B cell (primary cell): ENCODE measurements around the gene MRGPRG. TPM values are rescaled to one million over a fixed set of nuclear protein-coding genes. Genes with fewer than 3 reads are reported as not detected.

Experiments
- ATAC-seq: fragments of 200-7000 bp; cut with Tn5 transposase; one replicate; pipeline ENCODE4 v1.10.0; 2021; ENCODE audit warnings: low read depth, mild to moderate bottlenecking, moderate number of reproducible peaks, moderate library complexity
- CTCF ChIA-PET: fragments of 350-600 bp; sonication (Branson Sonifier 250); formaldehyde crosslinking; loops from one replicate; lab custom pipeline; 2021; ENCODE audit warnings: antibody characterized with exemption, inconsistent platforms; lab: Charles Lee
- POLR2A ChIA-PET: fragments of 350-600 bp; sonication (Branson Sonifier 250); formaldehyde crosslinking; loops from one replicate; lab custom pipeline; 2021; ENCODE audit warnings: antibody characterized with exemption; lab: Charles Lee
- DNase-seq: peaks from one replicate; pipeline ENCODE4 v3.0.0; 2013
- H2AFZ ChIP-seq: 2 replicates; pipeline ENCODE4 v1.6.1; 2012; ENCODE audit warnings: mild to moderate bottlenecking, low read depth, low read length; ENCODE audit not compliant: insufficient read depth, poor library complexity, severe bottlenecking
- H3K27ac ChIP-seq, 2 donors: 1 replicate in 1 of 2; 2 replicates in 1 of 2; pipeline ENCODE4 v1.5.1; 2012 to 2013; ENCODE audit warnings: low read length in 2 of 2, mild to moderate bottlenecking in 2 of 2, moderate library complexity in 1 of 2
- H3K27me3 ChIP-seq, 4 experiments: fragments of 200-600 bp in 1 of 4; sonication (generic) in 1 of 4; replicated peaks in 1 of 4; 1 replicate in 2 of 4; 2 replicates in 2 of 4; pipeline versions ENCODE4 v1.6.1 to v1.7.0; 2013 to 2016; ENCODE audit warnings: low read length in 3 of 4, mild to moderate bottlenecking in 2 of 4, mixed read lengths in 1 of 4, moderate library complexity in 1 of 4; ENCODE audit not compliant: insufficient read depth in 4 of 4, control insufficient read depth in 3 of 4; ENCODE audit errors: control extremely low read depth in 1 of 4
- H3K36me3 ChIP-seq, 2 experiments: replicated peaks in 1 of 2; 1 replicate in 1 of 2; 2 replicates in 1 of 2; pipeline versions ENCODE4 v1.6.1 to v1.7.1; 2013; ENCODE audit warnings: low read length in 1 of 2; ENCODE audit not compliant: insufficient read depth in 2 of 2, control insufficient read depth in 1 of 2; ENCODE audit errors: control extremely low read depth in 1 of 2, extremely low read depth in 1 of 2
- H3K4me1 ChIP-seq, 2 donors: fragments of 200-600 bp in 1 of 2; sonication (generic) in 1 of 2; 1 replicate in 1 of 2; 2 replicates in 1 of 2; pipeline versions ENCODE4 v1.5.1 to v1.6.1; 2013 to 2017; ENCODE audit warnings: low read length in 2 of 2; ENCODE audit not compliant: control insufficient read depth in 2 of 2, insufficient read depth in 2 of 2
- H3K4me2 ChIP-seq: replicated peaks from 2 replicates; pipeline ENCODE3; 2012; ENCODE audit warnings: mild to moderate bottlenecking, low read depth, low read length; ENCODE audit not compliant: poor library complexity, severe bottlenecking
- H3K4me3 ChIP-seq, 5 experiments: fragments of 200-600 bp in 1 of 5; sonication (generic) in 1 of 5; 1 replicate in 3 of 5; 2 replicates in 2 of 5; pipeline versions ENCODE4 v1.5.1 to v1.7.0; 2011 to 2016; ENCODE audit warnings: low read length in 4 of 5, mild to moderate bottlenecking in 4 of 5, low read depth in 2 of 5, control low read depth in 1 of 5, moderate library complexity in 1 of 5; ENCODE audit not compliant: insufficient read depth in 1 of 5; ENCODE audit errors: control extremely low read depth in 1 of 5, extremely low read depth in 1 of 5
- H3K79me2 ChIP-seq: fragments of 200-600 bp; sonication (generic); one replicate; pipeline ENCODE4 v1.6.0; 2016; ENCODE audit warnings: low read length; ENCODE audit not compliant: control insufficient read depth, insufficient read depth
- H3K9ac ChIP-seq: fragments of 200-600 bp; sonication (generic); 2 replicates; pipeline ENCODE4 v1.6.1; 2017; ENCODE audit warnings: mild to moderate bottlenecking, low read length, moderate library complexity
- H3K9me3 ChIP-seq, 3 donors: one replicate each; pipeline versions ENCODE4 v1.6.1 to v1.7.1; 2013; ENCODE audit warnings: low read length in 2 of 3; ENCODE audit not compliant: control insufficient read depth in 2 of 3, insufficient read depth in 1 of 3; ENCODE audit errors: control extremely low read depth in 1 of 3
- H4K20me1 ChIP-seq: 2 replicates; pipeline ENCODE4 v1.6.0; 2012; ENCODE audit warnings: mild to moderate bottlenecking, low read length; ENCODE audit not compliant: insufficient read depth, control insufficient read depth, poor library complexity, severe bottlenecking
- H3K27ac Mint-ChIP-seq: one replicate; pipeline ENCODE4 v1.8.0; 2021; ENCODE audit warnings: mixed read lengths
- H3K27me3 Mint-ChIP-seq: one replicate; pipeline ENCODE4 v1.8.0; 2021; ENCODE audit warnings: mixed read lengths
- H3K4me1 Mint-ChIP-seq: one replicate; pipeline ENCODE4 v1.8.0; 2021; ENCODE audit warnings: mixed read lengths
- H3K4me3 Mint-ChIP-seq: one replicate; pipeline ENCODE4 v1.8.0; 2021; ENCODE audit warnings: mixed read lengths
- H3K9me3 Mint-ChIP-seq: one replicate; pipeline ENCODE4 v1.8.0; 2022; ENCODE audit warnings: mixed read lengths; ENCODE audit not compliant: insufficient read depth
- EZH2 ChIP-seq: IDR thresholded peaks from 2 replicates; pipeline ENCODE4 v1.6.1; 2012; ENCODE audit warnings: borderline replicate concordance, low read depth, mild to moderate bottlenecking, moderate library complexity, low read length; ENCODE audit not compliant: insufficient read depth, poor library complexity, severe bottlenecking
- WGBS: methylation state at CpG from one replicate; pipeline ENCODE4 v1.1.5; 2013; ENCODE audit warnings: missing lambda C conversion rate; ENCODE audit not compliant: insufficient coverage; 5-methylcytosine and 5-hydroxymethylcytosine counted together
- intact Hi-C: fragments of 100-400 bp; cut with micrococcal nuclease; formaldehyde crosslinking; loops from one replicate; pipeline ENCODE4 v1.10.0; 2022
- polyA plus RNA-seq: library from polyadenylated mRNA; depleted of rRNA; stranded (reverse); fragments of >200 nt; gene quantifications from 2 replicates; pipeline ENCODE4 v1.2.3, GENCODE V29; 2012
- total RNA-seq, 2 donors: library from RNA; stranded (reverse); fragments of 120-200 nt in 1 of 2; gene quantifications; 1 replicate in 1 of 2; 2 replicates in 1 of 2; pipeline versions ENCODE4 v1.2.3 to v1.2.4, GENCODE V29; 2013 to 2022
- TF ChIP-seq, protein P1 (sequence below): fragments of 200-600 bp; IDR thresholded peaks from one replicate; pipeline ENCODE4 v1.8.0; 2022; ENCODE audit warnings: antibody characterized with exemption, mild to moderate bottlenecking

Gene MRGPRG
- total and polyA plus RNA-seq, 2 donors (not counting 1 experiment from before 2014, with no cell fraction given): not detected

DNA sequence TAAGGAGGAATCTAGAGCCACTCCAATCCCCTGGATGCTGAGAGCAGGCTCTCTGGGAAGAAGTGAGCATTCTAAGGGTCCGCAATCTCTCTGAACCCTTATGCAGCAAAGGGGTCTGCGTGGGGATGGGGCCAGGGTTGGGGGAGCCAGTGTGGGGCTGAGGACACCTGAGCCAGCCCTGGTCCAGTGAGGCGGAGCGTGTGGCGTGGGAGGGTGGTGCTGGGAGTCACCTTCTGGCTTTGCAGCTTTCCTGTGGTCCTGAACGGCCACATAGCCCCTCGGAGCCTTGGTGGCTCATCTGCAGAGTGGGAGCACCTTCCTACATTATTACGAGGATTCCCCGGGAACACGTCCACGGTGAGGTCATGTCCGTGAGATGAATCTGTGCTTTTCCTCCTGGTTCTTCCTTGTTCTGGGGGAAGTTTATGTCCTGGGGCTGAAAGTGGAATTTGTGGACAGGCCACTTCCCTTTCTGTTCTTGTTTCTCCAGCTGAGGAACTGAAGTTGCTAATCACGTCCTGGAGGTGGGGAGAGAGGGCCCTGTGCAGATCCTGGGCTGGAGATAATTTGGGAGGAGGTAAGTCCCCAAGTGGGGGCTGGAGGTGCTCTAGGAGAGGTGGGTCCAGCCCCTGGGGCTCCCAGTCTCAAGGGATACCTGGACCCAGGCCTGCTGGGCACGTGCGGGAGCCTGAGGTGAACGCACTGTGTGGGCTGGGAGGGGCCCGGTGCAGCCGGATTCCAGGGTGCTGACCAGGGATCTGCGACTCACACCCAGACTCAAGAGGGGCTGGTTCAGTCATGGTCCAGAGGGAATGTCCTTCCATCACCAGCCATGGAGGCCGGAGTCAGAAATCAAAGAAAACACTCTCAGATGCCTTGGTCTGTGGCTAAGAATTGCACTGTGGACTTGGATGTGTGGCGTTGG is 7.5 kb upstream of the MRGPRG start:
- Mint-ChIP-seq H3K9me3 (no peaks in the 10 kb centered on the region), H3K27ac (no peak overlapping the region), H3K4me3 (no peak overlapping the region), H3K4me1 (no peaks in the 10 kb centered on the region), H3K27me3 (peaks cover 4% of the 10 kb centered on the region)
- H4K20me1 ChIP-seq: no peaks in the 10 kb centered on the region
- intact Hi-C loops: no loop called here
- H3K4me1 ChIP-seq: no peaks in the 10 kb centered on the region
- no peak for ATAC-seq
- DNase-seq: no peak
- H3K27me3 ChIP-seq: peaks cover 0 to 3% (median 0%) of the 10 kb centered on the region in 4 experiments
- ChIA-PET POLR2A (no interaction called here), CTCF (no interaction called here)
- H3K79me2 ChIP-seq: no peaks in the 10 kb centered on the region
- no peak overlapping the region for H3K9ac ChIP-seq
- no peaks in the 10 kb centered on the region for H3K9me3 ChIP-seq
- no peaks in the 10 kb centered on the region for H3K36me3 ChIP-seq
- no peak overlapping the region for H3K4me3 ChIP-seq
- H3K4me2 ChIP-seq: no peak overlapping the region
- WGBS: 73% methylated on average over 20 of the region's 21 CpGs
- TF ChIP-seq EZH2: no peak
- TF ChIP-seq, protein P1, sequence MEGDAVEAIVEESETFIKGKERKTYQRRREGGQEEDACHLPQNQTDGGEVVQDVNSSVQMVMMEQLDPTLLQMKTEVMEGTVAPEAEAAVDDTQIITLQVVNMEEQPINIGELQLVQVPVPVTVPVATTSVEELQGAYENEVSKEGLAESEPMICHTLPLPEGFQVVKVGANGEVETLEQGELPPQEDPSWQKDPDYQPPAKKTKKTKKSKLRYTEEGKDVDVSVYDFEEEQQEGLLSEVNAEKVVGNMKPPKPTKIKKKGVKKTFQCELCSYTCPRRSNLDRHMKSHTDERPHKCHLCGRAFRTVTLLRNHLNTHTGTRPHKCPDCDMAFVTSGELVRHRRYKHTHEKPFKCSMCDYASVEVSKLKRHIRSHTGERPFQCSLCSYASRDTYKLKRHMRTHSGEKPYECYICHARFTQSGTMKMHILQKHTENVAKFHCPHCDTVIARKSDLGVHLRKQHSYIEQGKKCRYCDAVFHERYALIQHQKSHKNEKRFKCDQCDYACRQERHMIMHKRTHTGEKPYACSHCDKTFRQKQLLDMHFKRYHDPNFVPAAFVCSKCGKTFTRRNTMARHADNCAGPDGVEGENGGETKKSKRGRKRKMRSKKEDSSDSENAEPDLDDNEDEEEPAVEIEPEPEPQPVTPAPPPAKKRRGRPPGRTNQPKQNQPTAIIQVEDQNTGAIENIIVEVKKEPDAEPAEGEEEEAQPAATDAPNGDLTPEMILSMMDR: no peak
- no peak overlapping the region for H2AFZ ChIP-seq
- H3K27ac ChIP-seq: no peak overlapping the region

DNA sequence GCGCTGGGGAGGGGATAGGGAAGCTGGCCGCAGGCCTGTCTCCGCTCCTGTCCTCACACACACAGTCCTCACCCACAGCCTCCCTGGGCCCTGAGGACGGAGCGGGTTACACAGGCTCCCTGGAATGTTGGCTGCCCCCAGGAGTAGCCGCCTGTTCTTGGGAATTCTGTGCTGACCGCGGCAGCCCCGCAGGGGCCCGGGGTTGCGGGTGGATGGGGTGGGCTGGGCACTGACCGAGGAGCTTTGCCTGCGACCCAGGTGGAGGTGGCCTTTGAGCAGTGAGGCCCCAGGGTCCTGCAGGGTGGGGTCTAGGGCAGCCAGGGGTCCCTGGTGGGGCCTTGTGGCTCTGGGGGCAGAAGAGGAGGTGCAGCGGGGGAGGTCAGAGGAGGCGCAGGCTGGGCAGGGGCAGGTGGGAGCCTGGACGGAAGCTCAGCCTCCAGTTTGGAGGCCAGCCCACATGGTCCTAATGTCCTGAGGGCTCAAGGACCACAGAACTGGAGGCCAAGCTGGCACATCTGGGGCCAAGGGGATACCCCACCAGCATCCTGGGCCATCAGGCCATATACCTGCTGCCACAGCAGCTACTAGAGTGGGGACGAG is 6.6 kb upstream of the MRGPRG start:
- Histone ChIP-seq H3K4me3 (no peak overlapping the region), H4K20me1 (no peaks in the 10 kb centered on the region), H3K27ac (no peak overlapping the region), H3K4me2 (no peak overlapping the region), H3K27me3 (peaks cover 0 to 3% (median 0%) of the 10 kb centered on the region in 4 experiments), H3K9ac (no peak overlapping the region), H2AFZ (no peak overlapping the region), H3K36me3 (no peaks in the 10 kb centered on the region), H3K9me3 (no peaks in the 10 kb centered on the region), H3K4me1 (no peaks in the 10 kb centered on the region), H3K79me2 (no peaks in the 10 kb centered on the region)
- no peak for ATAC-seq
- intact Hi-C loops: no loop called here
- Mint-ChIP-seq H3K9me3 (no peaks in the 10 kb centered on the region), H3K4me3 (no peak overlapping the region), H3K27ac (no peak overlapping the region), H3K27me3 (peaks cover 4% of the 10 kb centered on the region), H3K4me1 (no peaks in the 10 kb centered on the region)
- no peak for DNase-seq
- 94% methylated on average over 12 of the region's 17 CpGs for WGBS
- POLR2A ChIA-PET: no interaction called here
- CTCF ChIA-PET: no interaction called here
- TF ChIP-seq EZH2: no peak
- TF ChIP-seq, protein P1: no peak
